Measurements from ENCODE around the gene FOXN4. TPM values are rescaled to one million over a fixed set of nuclear protein-coding genes. Genes with fewer than 3 reads are reported as not detected.

The FOXN4 gene
- total and polyA plus RNA-seq, 9 of the 15 experiments (the other 6 are each of a cell fraction or from before 2014, with no cell fraction given): not detected

DNA sequence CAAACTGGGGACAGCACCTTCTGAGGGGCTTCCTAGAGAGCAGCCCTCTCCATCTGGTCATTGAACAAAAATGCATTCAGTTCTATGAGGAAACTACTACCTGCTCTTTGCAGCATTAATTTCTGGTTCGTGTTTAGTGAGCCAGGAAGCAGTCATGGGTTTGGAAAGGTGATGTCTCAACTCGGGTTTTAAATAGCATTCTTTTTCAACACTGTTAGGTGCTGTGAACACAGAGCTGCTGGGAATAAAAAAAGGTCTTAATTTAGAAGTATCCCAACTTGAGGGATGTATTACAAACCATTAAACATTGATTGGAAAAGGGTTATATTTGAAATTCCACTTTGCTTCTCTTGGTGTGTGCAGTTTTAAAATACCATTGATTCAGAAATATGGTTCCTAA lies 47.9 kb upstream of the FOXN4 start:
- Histone ChIP-seq H3K4me3 (no peak overlapping the region), H3K9me1 (ENCODE audit: control insufficient read depth, insufficient read depth, low read length) (no peaks in the 10 kb centered on the region), H3K9ac (ENCODE audit: insufficient read depth in 1 of 2, low read depth in 2 of 2, low read length in 2 of 2) (no peak overlapping the region), H3K36me3 (ENCODE audit: control insufficient read depth, insufficient read depth, low read length) (no peaks in the 10 kb centered on the region), H3K79me2 (ENCODE audit: control insufficient read depth, insufficient read depth, low read length) (no peaks in the 10 kb centered on the region), H2AFZ (ENCODE audit: low read depth, low read length) (no peak overlapping the region), H3K4me1 (replicated peaks in 1 of 2; ENCODE audit: control insufficient read depth in 2 of 2, insufficient read depth in 2 of 2, low read length in 2 of 2) (no peaks in the 10 kb centered on the region), H3K9me3 (replicated peaks; ENCODE audit: control insufficient read depth, insufficient read depth, low read depth, low read length) (no peaks in the 10 kb centered on the region), H3K27ac (ENCODE audit: extremely low read depth, low read depth, low read length) (no peak overlapping the region), H4K20me1 (replicated peaks; ENCODE audit: control insufficient read depth, insufficient read depth, low read length) (no peaks in the 10 kb centered on the region), H3K4me2 (ENCODE audit: insufficient read depth, low read length) (no peak overlapping the region), H3K27me3 (ENCODE audit: control insufficient read depth in 2 of 2, insufficient read depth in 2 of 2, low read length in 2 of 2) (peaks cover 27 to 41% of the 10 kb centered on the region in 2 experiments)
- FAIRE-seq (no peak), ATAC-seq (no peak), DNase-seq (ENCODE audit: extremely low read depth in 1 of 4, low spot score in 3 of 4) (no peak)
- intact Hi-C loops (cut with micrococcal nuclease) (no loop called here), in situ Hi-C loops (cut with MboI) (no loop called here)
- ChIA-PET CTCF (ENCODE audit: low intra/inter-chr PET ratio) (no interaction called here), POLR2A (no interaction called here)
- TF ChIP-seq PURB (CRISPR knock-in tag; IDR thresholded peaks at IDR 0.05; ENCODE audit: low read depth) (no peak), CTCF (IDR thresholded peaks at IDR 0.05 in 2 of 3, conservative IDR thresholded peaks at IDR 0.05 in 1 of 3; ENCODE audit: insufficient read depth in 2 of 3, low read depth in 1 of 3, low read length in 3 of 3) (no peak), ZNF3 (CRISPR knock-in tag; IDR thresholded peaks at IDR 0.05) (no peak), ARID3A (IDR thresholded peaks at IDR 0.05; ENCODE audit: borderline replicate concordance, low read depth, low read length) (no peak), THRAP3 (IDR thresholded peaks at IDR 0.05; ENCODE audit: borderline replicate concordance) (no peak), ZNF707 (CRISPR knock-in tag; conservative IDR thresholded peaks at IDR 0.05) (no peak)
- BruUV-seq (replicated peaks): no TSS peak
- WGBS (ENCODE audit: insufficient coverage, low coverage, missing lambda C conversion rate): 0% methylated on average over 2 of the region's 2 CpGs
